CD14-positive monocyte (primary cell): ENCODE data around the gene ZC3H6. TPM values are rescaled to one million over a fixed set of nuclear protein-coding genes. Genes with fewer than 3 reads are reported as not detected.

ENCODE experiments used
- DNase-seq, 3 donors: peaks; one replicate each; pipeline ENCODE4 v3.0.0-alpha.2; 2011 to 2022
- H2AFZ ChIP-seq: 2 replicates; pipeline ENCODE4 v1.6.0; 2012; ENCODE audit warnings: mild to moderate bottlenecking, low read depth, low read length, inconsistent platforms; ENCODE audit not compliant: insufficient read depth, poor library complexity, severe bottlenecking
- H3K27ac ChIP-seq, 2 donors: 1 replicate in 1 of 2; 2 replicates in 1 of 2; pipeline ENCODE4 v1.5.1; 2012 to 2013; ENCODE audit warnings: low read length in 2 of 2, control low read depth in 1 of 2, inconsistent platforms in 1 of 2, low read depth in 1 of 2, mild to moderate bottlenecking in 1 of 2
- H3K27me3 ChIP-seq, 2 donors: one replicate each; pipeline versions ENCODE4 v1.6.0 to v1.6.1; 2011 to 2013; ENCODE audit warnings: low read length in 2 of 2; ENCODE audit not compliant: control insufficient read depth in 2 of 2, insufficient read depth in 2 of 2
- H3K36me3 ChIP-seq, 2 donors: replicated peaks in 1 of 2; 1 replicate in 1 of 2; 2 replicates in 1 of 2; pipeline versions ENCODE4 v1.5.1 to v1.6.1; 2012 to 2013; ENCODE audit warnings: low read length in 2 of 2, control low read depth in 1 of 2, inconsistent platforms in 1 of 2, mild to moderate bottlenecking in 1 of 2; ENCODE audit not compliant: insufficient read depth in 2 of 2, control insufficient read depth in 1 of 2
- H3K4me1 ChIP-seq, 2 donors: 1 replicate in 1 of 2; 2 replicates in 1 of 2; pipeline versions ENCODE4 v1.5.1 to v1.6.1; 2012 to 2013; ENCODE audit warnings: low read length in 2 of 2, control low read depth in 1 of 2, inconsistent platforms in 1 of 2, mild to moderate bottlenecking in 1 of 2, moderate library complexity in 1 of 2; ENCODE audit not compliant: insufficient read depth in 2 of 2, control insufficient read depth in 1 of 2
- H3K4me2 ChIP-seq: replicated peaks from 2 replicates; pipeline ENCODE3; 2012; ENCODE audit warnings: low read length, moderate library complexity, mild to moderate bottlenecking; ENCODE audit not compliant: poor library complexity, severe bottlenecking; ENCODE audit errors: extremely low read depth
- H3K4me3 ChIP-seq, 3 experiments: fragments of 200-600 bp in 1 of 3; sonication (generic) in 1 of 3; replicated peaks in 1 of 3; 1 replicate in 2 of 3; 2 replicates in 1 of 3; pipeline ENCODE4 v1.5.1; 2011 to 2013; ENCODE audit warnings: low read length in 3 of 3, mild to moderate bottlenecking in 3 of 3, control low read depth in 2 of 3, low read depth in 2 of 3, inconsistent platforms in 1 of 3, moderate library complexity in 1 of 3
- H3K79me2 ChIP-seq: 2 replicates; pipeline ENCODE4 v1.6.0; 2012; ENCODE audit warnings: mild to moderate bottlenecking, control low read depth, inconsistent platforms, low read length, moderate library complexity; ENCODE audit not compliant: insufficient read depth
- H3K9ac ChIP-seq: 2 replicates; pipeline ENCODE4 v1.6.0; 2017; ENCODE audit warnings: low read length, mild to moderate bottlenecking; ENCODE audit not compliant: insufficient read depth, poor library complexity, severe bottlenecking
- H3K9me3 ChIP-seq, 2 donors: replicated peaks in 1 of 2; 1 replicate in 1 of 2; 2 replicates in 1 of 2; pipeline versions ENCODE4 v1.5.1 to v1.6.1; 2012 to 2013; ENCODE audit warnings: low read length in 2 of 2, control low read depth in 1 of 2; ENCODE audit not compliant: control insufficient read depth in 1 of 2, insufficient read depth in 1 of 2
- H4K20me1 ChIP-seq: 2 replicates; pipeline ENCODE4 v1.6.0; 2012; ENCODE audit warnings: mild to moderate bottlenecking, low read length, control low read depth, moderate library complexity; ENCODE audit not compliant: insufficient read depth
- H3K27ac Mint-ChIP-seq, 7 donors: one replicate each; pipeline ENCODE4 v1.8.0; 2020; ENCODE audit warnings: mild to moderate bottlenecking in 7 of 7, mixed read lengths in 7 of 7, moderate library complexity in 6 of 7, inconsistent platforms in 2 of 7
- H3K27me3 Mint-ChIP-seq, 3 donors: one replicate each; pipeline ENCODE4 v1.8.0; 2021 to 2022; ENCODE audit warnings: low read depth in 3 of 3, mild to moderate bottlenecking in 3 of 3, mixed read lengths in 3 of 3, moderate library complexity in 3 of 3, inconsistent platforms in 1 of 3
- H3K36me3 Mint-ChIP-seq, 2 donors: one replicate each; pipeline ENCODE4 v1.8.0; 2020; ENCODE audit warnings: mixed read lengths in 2 of 2, inconsistent platforms in 1 of 2, mild to moderate bottlenecking in 1 of 2
- H3K4me1 Mint-ChIP-seq: one replicate; pipeline ENCODE4 v1.8.0; 2020; ENCODE audit warnings: mild to moderate bottlenecking, mixed read lengths
- H3K4me3 Mint-ChIP-seq, 2 donors: one replicate each; pipeline ENCODE4 v1.8.0; 2020; ENCODE audit warnings: mild to moderate bottlenecking in 2 of 2, mixed read lengths in 2 of 2, moderate library complexity in 1 of 2
- H3K9me3 Mint-ChIP-seq, 7 donors: one replicate each; pipeline ENCODE4 v1.8.0; 2020 to 2022; ENCODE audit warnings: mixed read lengths in 7 of 7, mild to moderate bottlenecking in 6 of 7, moderate library complexity in 6 of 7, inconsistent platforms in 2 of 7
- WGBS: methylation state at CpG from one replicate; pipeline ENCODE4 v1.1.5; 2013; ENCODE audit warnings: missing lambda C conversion rate; ENCODE audit not compliant: insufficient coverage; 5-methylcytosine and 5-hydroxymethylcytosine counted together
- intact Hi-C, 2 donors: fragments of 100-400 bp; cut with micrococcal nuclease; formaldehyde crosslinking; loops; one replicate each; pipeline versions ENCODE4 v1.15.0 to v1.15.1; 2023
- polyA plus RNA-seq, 3 donors: library from polyadenylated mRNA; depleted of rRNA in 1 of 3; unstranded in 2 of 3; stranded (reverse) in 1 of 3; fragments of 300-500 nt in 2 of 3; fragments of >200 nt in 1 of 3; fragmentation: Illumina TruSeq in 2 of 3; gene quantifications; 1 replicate in 2 of 3; 2 replicates in 1 of 3; pipeline ENCODE4 v1.2.3, GENCODE V29; 2012 to 2021
- TF ChIP-seq, protein P1 (sequence below): fragments of 200-600 bp; IDR thresholded peaks from one replicate; pipeline ENCODE4 v1.8.0; 2022; ENCODE audit warnings: antibody characterized with exemption, mild to moderate bottlenecking

The ZC3H6 gene
- polyA plus RNA-seq, 3 donors = 2.1 to 2.5 (median 2.4) TPM

DNA sequence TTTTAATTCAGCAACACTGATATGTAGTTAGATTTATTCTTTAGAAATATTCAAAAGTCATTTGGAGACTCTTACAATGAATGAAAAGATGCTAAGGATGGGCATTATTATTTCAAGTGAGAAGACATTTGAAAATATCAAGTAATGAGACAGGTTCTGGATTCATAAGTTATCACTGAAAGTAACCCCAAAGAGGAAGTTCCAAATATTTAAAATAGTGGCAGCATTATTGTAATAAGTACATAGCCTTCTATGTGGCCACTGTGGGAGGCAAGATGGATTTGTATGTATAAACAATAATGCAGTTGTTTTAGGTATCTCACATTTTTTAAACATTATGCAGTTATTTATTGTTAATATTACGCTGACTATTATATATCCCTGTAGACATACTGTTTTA lies 29.7 kb downstream of the ZC3H6 start:
- Mint-ChIP-seq H3K36me3 (peaks cover 50 to 60% of the 10 kb centered on the region in 2 donors), H3K27ac (no peak overlapping the region), H3K27me3 (no peaks in the 10 kb centered on the region), H3K4me3 (no peak overlapping the region), H3K4me1 (no peaks in the 10 kb centered on the region), H3K9me3 (no peaks in the 10 kb centered on the region)
- no peak overlapping the region for H3K27ac ChIP-seq
- intact Hi-C loops = no loop called here
- no peaks in the 10 kb centered on the region for H3K4me1 ChIP-seq
- TF ChIP-seq, protein P1, sequence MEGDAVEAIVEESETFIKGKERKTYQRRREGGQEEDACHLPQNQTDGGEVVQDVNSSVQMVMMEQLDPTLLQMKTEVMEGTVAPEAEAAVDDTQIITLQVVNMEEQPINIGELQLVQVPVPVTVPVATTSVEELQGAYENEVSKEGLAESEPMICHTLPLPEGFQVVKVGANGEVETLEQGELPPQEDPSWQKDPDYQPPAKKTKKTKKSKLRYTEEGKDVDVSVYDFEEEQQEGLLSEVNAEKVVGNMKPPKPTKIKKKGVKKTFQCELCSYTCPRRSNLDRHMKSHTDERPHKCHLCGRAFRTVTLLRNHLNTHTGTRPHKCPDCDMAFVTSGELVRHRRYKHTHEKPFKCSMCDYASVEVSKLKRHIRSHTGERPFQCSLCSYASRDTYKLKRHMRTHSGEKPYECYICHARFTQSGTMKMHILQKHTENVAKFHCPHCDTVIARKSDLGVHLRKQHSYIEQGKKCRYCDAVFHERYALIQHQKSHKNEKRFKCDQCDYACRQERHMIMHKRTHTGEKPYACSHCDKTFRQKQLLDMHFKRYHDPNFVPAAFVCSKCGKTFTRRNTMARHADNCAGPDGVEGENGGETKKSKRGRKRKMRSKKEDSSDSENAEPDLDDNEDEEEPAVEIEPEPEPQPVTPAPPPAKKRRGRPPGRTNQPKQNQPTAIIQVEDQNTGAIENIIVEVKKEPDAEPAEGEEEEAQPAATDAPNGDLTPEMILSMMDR = no peak
- WGBS = no CpG with 5 or more reads among the region's 1 CpG
- H3K9me3 ChIP-seq = no peaks in the 10 kb centered on the region
- no peak overlapping the region for H3K4me2 ChIP-seq
- peaks cover 19 to 57% of the 10 kb centered on the region in 2 donors for H3K36me3 ChIP-seq
- H3K4me3 ChIP-seq = no peak overlapping the region
- no peak overlapping the region for H3K9ac ChIP-seq
- no peaks in the 10 kb centered on the region for H3K79me2 ChIP-seq
- no peak overlapping the region for H2AFZ ChIP-seq
- H3K27me3 ChIP-seq = no peaks in the 10 kb centered on the region
- no peak for DNase-seq
- no peaks in the 10 kb centered on the region for H4K20me1 ChIP-seq

DNA sequence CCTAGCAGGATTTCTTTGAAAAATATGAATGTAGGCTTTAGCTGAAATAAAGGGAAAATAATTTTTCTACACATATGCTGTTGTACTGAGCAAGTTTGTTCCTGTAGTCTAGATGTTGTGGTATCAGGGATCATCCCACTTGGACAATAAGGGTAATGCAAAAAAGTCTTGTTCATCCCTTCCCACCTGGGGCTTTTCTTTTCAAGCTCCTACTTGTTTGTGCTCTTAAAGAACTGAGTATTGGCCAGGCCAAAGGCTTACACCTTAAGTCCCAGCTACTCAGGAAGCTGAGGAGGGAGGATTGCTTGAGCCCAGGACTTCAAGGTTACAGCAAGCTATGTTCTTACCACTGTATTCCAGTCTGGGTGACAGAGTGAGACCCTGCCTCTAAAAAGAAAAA lies 35.5 kb downstream of the ZC3H6 start:
- Histone ChIP-seq H3K9ac (no peak overlapping the region), H3K79me2 (no peaks in the 10 kb centered on the region), H3K9me3 (no peaks in the 10 kb centered on the region), H2AFZ (no peak overlapping the region), H3K4me2 (no peak overlapping the region), H3K4me1 (no peaks in the 10 kb centered on the region), H3K36me3 (peaks cover 30 to 66% of the 10 kb centered on the region in 2 donors), H3K27me3 (no peaks in the 10 kb centered on the region), H4K20me1 (no peaks in the 10 kb centered on the region), H3K4me3 (no peak overlapping the region), H3K27ac (no peak overlapping the region)
- Mint-ChIP-seq H3K4me3 (no peak overlapping the region), H3K9me3 (no peaks in the 10 kb centered on the region), H3K4me1 (no peaks in the 10 kb centered on the region), H3K27ac (no peak overlapping the region), H3K27me3 (no peaks in the 10 kb centered on the region), H3K36me3 (peaks cover 47 to 48% of the 10 kb centered on the region in 2 donors)
- DNase-seq = no peak
- TF ChIP-seq, protein P1 = no peak
- intact Hi-C loops = no loop called here
